Left ventricle myocardium inferior (tissue), 1 donor: Measurements from ENCODE around the gene TRIM15. TPM values are rescaled to one million over a fixed set of nuclear protein-coding genes. Genes with fewer than 3 reads are reported as not detected.

Experiments used
- DNase-seq: peaks from one replicate; pipeline ENCODE4 v3.0.0-alpha.2; 2020
- H3K27ac ChIP-seq: fragments of 200-600 bp; replicated peaks from 2 replicates; pipeline ENCODE4 v1.8.0; 2021
- H3K27me3 ChIP-seq: fragments of 200-600 bp; 2 replicates; pipeline ENCODE4 v1.8.0; 2021; ENCODE audit warnings: low read depth
- H3K36me3 ChIP-seq: fragments of 200-600 bp; 2 replicates; pipeline ENCODE4 v1.8.0; 2021
- H3K4me1 ChIP-seq: fragments of 200-600 bp; 2 replicates; pipeline ENCODE4 v1.8.0; 2021
- H3K4me3 ChIP-seq: fragments of 200-600 bp; 2 replicates; pipeline ENCODE4 v1.8.0; 2021; ENCODE audit warnings: mild to moderate bottlenecking, moderate library complexity
- H3K9me3 ChIP-seq: fragments of 200-600 bp; replicated peaks from 2 replicates; pipeline ENCODE4 v1.8.0; 2021
- intact Hi-C: fragments of 100-400 bp; cut with micrococcal nuclease; formaldehyde crosslinking; loops from one replicate; pipeline ENCODE4 v1.11.0; 2022
- total RNA-seq: library from RNA; stranded (reverse); fragmentation: NEBNext Ultra II Directional; extraction: Animal tissue kit (Norgen Biotek cat#: 25700); gene quantifications from one replicate; pipeline ENCODE4 v1.2.1, GENCODE V29; 2021
- TF ChIP-seq, protein P1 (sequence below): fragments of 200-600 bp; IDR thresholded peaks from 2 replicates; pipeline ENCODE4 v1.8.0; 2021; ENCODE audit warnings: antibody characterized with exemption, mild to moderate bottlenecking, borderline replicate concordance
- donor health status: DM: no; HTN: yes; CAD: no; lungs with severe emphysema.

TRIM15 gene
- total RNA-seq, 1 donor from 2014 or later, result not detected

DNA sequence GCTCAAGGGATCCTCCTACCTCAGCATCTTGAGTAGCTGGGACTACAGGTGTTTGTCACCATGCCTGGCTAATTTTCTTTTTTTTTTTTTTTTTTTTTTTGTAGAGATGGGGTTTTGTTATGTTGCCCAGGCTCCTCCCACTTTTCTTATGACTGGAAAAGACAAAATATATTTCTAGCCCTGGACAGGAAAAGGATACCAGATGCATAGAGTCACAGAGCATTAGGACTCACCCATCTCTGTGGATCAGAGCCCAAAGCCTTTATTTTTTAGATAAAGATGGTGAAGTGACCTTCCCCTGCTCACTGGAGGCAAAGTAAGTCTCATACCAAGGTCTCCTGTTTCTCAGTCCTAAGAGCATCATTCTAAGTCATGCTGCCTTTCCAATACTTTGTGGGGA is 5.8 kb upstream of the TRIM15 start:
- TF ChIP-seq, protein P1, sequence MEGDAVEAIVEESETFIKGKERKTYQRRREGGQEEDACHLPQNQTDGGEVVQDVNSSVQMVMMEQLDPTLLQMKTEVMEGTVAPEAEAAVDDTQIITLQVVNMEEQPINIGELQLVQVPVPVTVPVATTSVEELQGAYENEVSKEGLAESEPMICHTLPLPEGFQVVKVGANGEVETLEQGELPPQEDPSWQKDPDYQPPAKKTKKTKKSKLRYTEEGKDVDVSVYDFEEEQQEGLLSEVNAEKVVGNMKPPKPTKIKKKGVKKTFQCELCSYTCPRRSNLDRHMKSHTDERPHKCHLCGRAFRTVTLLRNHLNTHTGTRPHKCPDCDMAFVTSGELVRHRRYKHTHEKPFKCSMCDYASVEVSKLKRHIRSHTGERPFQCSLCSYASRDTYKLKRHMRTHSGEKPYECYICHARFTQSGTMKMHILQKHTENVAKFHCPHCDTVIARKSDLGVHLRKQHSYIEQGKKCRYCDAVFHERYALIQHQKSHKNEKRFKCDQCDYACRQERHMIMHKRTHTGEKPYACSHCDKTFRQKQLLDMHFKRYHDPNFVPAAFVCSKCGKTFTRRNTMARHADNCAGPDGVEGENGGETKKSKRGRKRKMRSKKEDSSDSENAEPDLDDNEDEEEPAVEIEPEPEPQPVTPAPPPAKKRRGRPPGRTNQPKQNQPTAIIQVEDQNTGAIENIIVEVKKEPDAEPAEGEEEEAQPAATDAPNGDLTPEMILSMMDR, result no peak
- no peaks in the 10 kb centered on the region for H3K36me3 ChIP-seq
- intact Hi-C loops, result no loop called here
- DNase-seq, result no peak
- H3K4me1 ChIP-seq, result peaks cover 25% of the 10 kb centered on the region
- no peaks in the 10 kb centered on the region for H3K9me3 ChIP-seq
- no peak overlapping the region for H3K4me3 ChIP-seq
- H3K27me3 ChIP-seq, result peaks cover 35% of the 10 kb centered on the region
- H3K27ac ChIP-seq, result no peak overlapping the region

DNA sequence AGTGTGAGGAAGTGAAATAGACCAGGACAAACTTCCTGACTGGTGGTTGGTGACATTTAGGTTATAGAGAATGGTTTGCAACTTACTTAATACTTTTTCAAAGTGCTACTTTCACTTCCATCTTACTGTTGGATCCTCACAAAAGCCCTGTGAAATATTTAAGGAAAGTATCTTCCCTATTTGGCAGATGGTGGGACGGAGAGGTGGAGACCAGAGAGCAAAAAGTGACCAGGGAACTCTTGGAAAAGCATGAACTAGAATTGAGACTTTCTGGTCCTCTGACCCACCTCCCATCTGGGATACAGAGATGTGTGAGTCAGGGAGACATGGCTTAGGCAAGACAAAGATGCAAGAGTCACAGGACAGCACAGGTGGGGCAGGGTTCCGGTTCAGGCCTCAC is 5.3 kb upstream of the TRIM15 start:
- no peak overlapping the region for H3K4me3 ChIP-seq
- peaks cover 25% of the 10 kb centered on the region for H3K4me1 ChIP-seq
- no peaks in the 10 kb centered on the region for H3K9me3 ChIP-seq
- no peaks in the 10 kb centered on the region for H3K36me3 ChIP-seq
- H3K27me3 ChIP-seq, result peaks cover 36% of the 10 kb centered on the region
- H3K27ac ChIP-seq, result no peak overlapping the region
- TF ChIP-seq, protein P1, result no peak
- no peak for DNase-seq
- intact Hi-C loops, result no loop called here

DNA sequence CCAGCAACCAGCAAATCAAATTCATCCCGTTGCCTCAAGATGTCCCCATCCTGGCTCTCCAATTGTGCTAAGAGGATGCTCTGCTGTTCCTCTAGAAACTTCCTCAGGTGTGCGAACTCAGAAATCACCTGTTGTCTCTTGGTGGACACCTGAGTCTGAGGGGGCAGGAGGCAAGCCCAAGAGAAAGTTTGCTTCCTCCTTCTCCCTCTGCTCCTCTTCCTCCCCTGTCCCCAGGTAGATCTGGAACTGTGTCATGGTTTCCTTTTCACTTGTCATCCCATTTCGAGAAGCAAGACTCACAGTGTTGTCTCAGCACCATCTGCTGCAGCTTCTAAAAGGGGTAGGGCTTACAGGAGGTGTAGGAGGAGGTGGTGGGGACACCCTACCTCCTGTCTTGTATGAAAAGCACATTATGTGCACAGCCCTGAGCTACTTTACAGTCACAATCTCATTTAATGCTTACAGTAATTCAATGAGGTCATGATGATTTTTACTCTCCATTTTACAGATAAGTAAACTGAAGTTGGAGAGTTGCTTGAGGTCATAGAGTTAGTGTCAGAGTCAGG is 4.8 kb upstream of the TRIM15 start:
- DNase-seq, result no peak
- H3K27me3 ChIP-seq, result peaks cover 42% of the 10 kb centered on the region
- H3K4me3 ChIP-seq, result no peak overlapping the region
- H3K36me3 ChIP-seq, result no peaks in the 10 kb centered on the region
- TF ChIP-seq, protein P1, result no peak
- H3K27ac ChIP-seq, result no peak overlapping the region
- H3K9me3 ChIP-seq, result no peaks in the 10 kb centered on the region
- intact Hi-C loops, result no loop called here
- H3K4me1 ChIP-seq, result peaks cover 25% of the 10 kb centered on the region

DNA sequence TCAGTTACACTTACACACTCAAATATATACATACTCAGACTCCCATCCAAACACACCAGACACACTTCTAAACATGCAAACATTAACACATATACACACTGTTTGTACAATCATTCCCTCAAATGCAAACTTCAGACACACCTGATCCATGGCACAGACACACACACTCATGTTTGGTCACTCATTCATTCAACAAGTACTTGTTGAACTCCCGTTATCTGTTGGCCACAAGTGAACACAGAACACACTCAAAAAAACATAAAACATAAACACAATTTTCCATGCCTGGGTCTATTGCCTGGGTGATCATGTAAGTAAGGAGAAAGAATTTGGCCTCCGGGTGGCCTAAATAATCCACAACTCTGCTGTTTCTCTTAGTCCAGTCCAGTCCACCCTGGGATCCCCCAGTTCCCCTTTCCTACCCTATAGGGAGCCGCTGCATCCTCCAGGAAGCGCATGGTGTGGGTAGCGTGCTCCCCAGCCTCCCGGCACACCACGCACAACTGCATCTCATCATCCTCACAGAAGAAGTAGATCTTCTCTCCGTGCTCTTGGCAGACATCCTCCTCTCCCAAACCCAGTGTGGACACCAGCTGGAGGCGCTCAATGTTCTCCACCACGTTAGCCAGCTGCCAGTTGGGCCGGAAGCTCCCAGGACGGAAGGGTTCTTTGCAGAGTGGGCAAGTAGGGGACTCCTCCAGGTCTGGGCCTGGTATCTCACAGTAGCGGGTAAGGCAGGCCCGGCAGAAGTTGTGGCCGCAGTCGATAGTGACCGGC is 3.1 kb upstream of the TRIM15 start:
- DNase-seq, result no peak
- Histone ChIP-seq H3K36me3 (no peaks in the 10 kb centered on the region), H3K4me3 (no peak overlapping the region), H3K27ac (no peak overlapping the region), H3K4me1 (peaks cover 19% of the 10 kb centered on the region), H3K27me3 (peaks cover 45% of the 10 kb centered on the region), H3K9me3 (no peaks in the 10 kb centered on the region)
- TF ChIP-seq, protein P1, result no peak
- intact Hi-C loops, result no loop called here

DNA sequence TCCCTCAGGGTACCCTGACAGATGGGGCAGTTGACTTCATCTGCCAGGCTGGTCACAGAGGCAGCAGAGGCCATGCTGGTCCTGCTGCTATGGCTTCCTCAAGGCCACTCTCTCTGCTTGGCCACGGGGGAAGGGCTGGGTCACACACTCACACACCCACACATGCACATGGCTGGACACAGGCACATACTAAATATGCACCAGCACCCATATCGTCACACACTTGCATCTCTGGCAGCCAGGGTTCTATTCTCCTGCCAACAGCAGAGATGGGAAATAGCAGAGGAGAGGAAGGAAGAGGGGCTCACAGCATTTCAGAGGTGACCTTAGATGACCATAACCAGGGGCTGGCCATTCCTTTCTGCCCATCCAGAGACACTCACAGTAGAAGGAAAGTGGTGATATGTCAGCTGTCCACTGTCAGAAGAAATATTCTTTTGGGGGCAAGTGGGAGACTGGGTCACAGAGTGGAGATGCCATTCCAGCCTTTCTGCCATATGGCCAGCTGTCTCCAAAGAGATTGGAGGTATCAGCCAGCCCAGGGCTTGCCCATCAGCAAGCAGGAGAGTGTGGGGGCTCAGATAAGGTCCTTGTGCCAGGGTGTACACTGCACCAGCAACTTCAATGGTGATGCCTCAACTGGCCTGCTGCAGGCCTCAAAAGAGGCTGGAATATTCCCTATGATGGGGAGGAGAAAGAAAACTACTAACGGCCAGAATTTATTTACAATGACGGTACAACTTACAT is 2.4 kb upstream of the TRIM15 start, which contains the start of gene TRIM10:
Gene TRIM10, minus strand, starts transcription at position 427 of the 747 bp plus-strand sequence. Its CDS starts 353 bp downstream, at position 74.
- TF ChIP-seq, protein P1, result no peak
- H3K4me1 ChIP-seq, result peaks cover 13% of the 10 kb centered on the region
- no peak for DNase-seq
- no peak within 1 kb of the TSS for H3K4me3 ChIP-seq
- peaks cover 45% of the 10 kb centered on the region for H3K27me3 ChIP-seq
- no peaks in the 10 kb centered on the region for H3K9me3 ChIP-seq
- intact Hi-C loops, result no loop called here
- H3K27ac ChIP-seq, result no peak within 1 kb of the TSS
- no peaks in the 10 kb centered on the region for H3K36me3 ChIP-seq
